B cell (primary cell): ENCODE data around the gene KRT73. TPM values are rescaled to one million over a fixed set of nuclear protein-coding genes. Genes with fewer than 3 reads are reported as not detected.

ENCODE experiments used
- ATAC-seq: fragments of 200-7000 bp; cut with Tn5 transposase; one replicate; pipeline ENCODE4 v1.10.0; 2021; ENCODE audit warnings: low read depth, mild to moderate bottlenecking, moderate number of reproducible peaks, moderate library complexity
- CTCF ChIA-PET: fragments of 350-600 bp; sonication (Branson Sonifier 250); formaldehyde crosslinking; loops from one replicate; lab custom pipeline; 2021; ENCODE audit warnings: antibody characterized with exemption, inconsistent platforms; lab: Charles Lee
- POLR2A ChIA-PET: fragments of 350-600 bp; sonication (Branson Sonifier 250); formaldehyde crosslinking; loops from one replicate; lab custom pipeline; 2021; ENCODE audit warnings: antibody characterized with exemption; lab: Charles Lee
- DNase-seq: peaks from one replicate; pipeline ENCODE4 v3.0.0; 2013
- H2AFZ ChIP-seq: 2 replicates; pipeline ENCODE4 v1.6.1; 2012; ENCODE audit warnings: mild to moderate bottlenecking, low read depth, low read length; ENCODE audit not compliant: insufficient read depth, poor library complexity, severe bottlenecking
- H3K27ac ChIP-seq, 2 donors: 1 replicate in 1 of 2; 2 replicates in 1 of 2; pipeline ENCODE4 v1.5.1; 2012 to 2013; ENCODE audit warnings: low read length in 2 of 2, mild to moderate bottlenecking in 2 of 2, moderate library complexity in 1 of 2
- H3K27me3 ChIP-seq, 4 experiments: fragments of 200-600 bp in 1 of 4; sonication (generic) in 1 of 4; replicated peaks in 1 of 4; 1 replicate in 2 of 4; 2 replicates in 2 of 4; pipeline versions ENCODE4 v1.6.1 to v1.7.0; 2013 to 2016; ENCODE audit warnings: low read length in 3 of 4, mild to moderate bottlenecking in 2 of 4, mixed read lengths in 1 of 4, moderate library complexity in 1 of 4; ENCODE audit not compliant: insufficient read depth in 4 of 4, control insufficient read depth in 3 of 4; ENCODE audit errors: control extremely low read depth in 1 of 4
- H3K36me3 ChIP-seq, 2 experiments: replicated peaks in 1 of 2; 1 replicate in 1 of 2; 2 replicates in 1 of 2; pipeline versions ENCODE4 v1.6.1 to v1.7.1; 2013; ENCODE audit warnings: low read length in 1 of 2; ENCODE audit not compliant: insufficient read depth in 2 of 2, control insufficient read depth in 1 of 2; ENCODE audit errors: control extremely low read depth in 1 of 2, extremely low read depth in 1 of 2
- H3K4me1 ChIP-seq, 2 donors: fragments of 200-600 bp in 1 of 2; sonication (generic) in 1 of 2; 1 replicate in 1 of 2; 2 replicates in 1 of 2; pipeline versions ENCODE4 v1.5.1 to v1.6.1; 2013 to 2017; ENCODE audit warnings: low read length in 2 of 2; ENCODE audit not compliant: control insufficient read depth in 2 of 2, insufficient read depth in 2 of 2
- H3K4me2 ChIP-seq: replicated peaks from 2 replicates; pipeline ENCODE3; 2012; ENCODE audit warnings: mild to moderate bottlenecking, low read depth, low read length; ENCODE audit not compliant: poor library complexity, severe bottlenecking
- H3K4me3 ChIP-seq, 5 experiments: fragments of 200-600 bp in 1 of 5; sonication (generic) in 1 of 5; 1 replicate in 3 of 5; 2 replicates in 2 of 5; pipeline versions ENCODE4 v1.5.1 to v1.7.0; 2011 to 2016; ENCODE audit warnings: low read length in 4 of 5, mild to moderate bottlenecking in 4 of 5, low read depth in 2 of 5, control low read depth in 1 of 5, moderate library complexity in 1 of 5; ENCODE audit not compliant: insufficient read depth in 1 of 5; ENCODE audit errors: control extremely low read depth in 1 of 5, extremely low read depth in 1 of 5
- H3K79me2 ChIP-seq: fragments of 200-600 bp; sonication (generic); one replicate; pipeline ENCODE4 v1.6.0; 2016; ENCODE audit warnings: low read length; ENCODE audit not compliant: control insufficient read depth, insufficient read depth
- H3K9ac ChIP-seq: fragments of 200-600 bp; sonication (generic); 2 replicates; pipeline ENCODE4 v1.6.1; 2017; ENCODE audit warnings: mild to moderate bottlenecking, low read length, moderate library complexity
- H3K9me3 ChIP-seq, 3 donors: one replicate each; pipeline versions ENCODE4 v1.6.1 to v1.7.1; 2013; ENCODE audit warnings: low read length in 2 of 3; ENCODE audit not compliant: control insufficient read depth in 2 of 3, insufficient read depth in 1 of 3; ENCODE audit errors: control extremely low read depth in 1 of 3
- H4K20me1 ChIP-seq: 2 replicates; pipeline ENCODE4 v1.6.0; 2012; ENCODE audit warnings: mild to moderate bottlenecking, low read length; ENCODE audit not compliant: insufficient read depth, control insufficient read depth, poor library complexity, severe bottlenecking
- H3K27ac Mint-ChIP-seq: one replicate; pipeline ENCODE4 v1.8.0; 2021; ENCODE audit warnings: mixed read lengths
- H3K27me3 Mint-ChIP-seq: one replicate; pipeline ENCODE4 v1.8.0; 2021; ENCODE audit warnings: mixed read lengths
- H3K4me1 Mint-ChIP-seq: one replicate; pipeline ENCODE4 v1.8.0; 2021; ENCODE audit warnings: mixed read lengths
- H3K4me3 Mint-ChIP-seq: one replicate; pipeline ENCODE4 v1.8.0; 2021; ENCODE audit warnings: mixed read lengths
- H3K9me3 Mint-ChIP-seq: one replicate; pipeline ENCODE4 v1.8.0; 2022; ENCODE audit warnings: mixed read lengths; ENCODE audit not compliant: insufficient read depth
- EZH2 ChIP-seq: IDR thresholded peaks from 2 replicates; pipeline ENCODE4 v1.6.1; 2012; ENCODE audit warnings: borderline replicate concordance, low read depth, mild to moderate bottlenecking, moderate library complexity, low read length; ENCODE audit not compliant: insufficient read depth, poor library complexity, severe bottlenecking
- WGBS: methylation state at CpG from one replicate; pipeline ENCODE4 v1.1.5; 2013; ENCODE audit warnings: missing lambda C conversion rate; ENCODE audit not compliant: insufficient coverage; 5-methylcytosine and 5-hydroxymethylcytosine counted together
- intact Hi-C: fragments of 100-400 bp; cut with micrococcal nuclease; formaldehyde crosslinking; loops from one replicate; pipeline ENCODE4 v1.10.0; 2022
- polyA plus RNA-seq: library from polyadenylated mRNA; depleted of rRNA; stranded (reverse); fragments of >200 nt; gene quantifications from 2 replicates; pipeline ENCODE4 v1.2.3, GENCODE V29; 2012
- total RNA-seq, 2 donors: library from RNA; stranded (reverse); fragments of 120-200 nt in 1 of 2; gene quantifications; 1 replicate in 1 of 2; 2 replicates in 1 of 2; pipeline versions ENCODE4 v1.2.3 to v1.2.4, GENCODE V29; 2013 to 2022
- TF ChIP-seq, protein P1 (sequence below): fragments of 200-600 bp; IDR thresholded peaks from one replicate; pipeline ENCODE4 v1.8.0; 2022; ENCODE audit warnings: antibody characterized with exemption, mild to moderate bottlenecking

The KRT73 gene
- total and polyA plus RNA-seq, 2 donors (not counting 1 experiment from before 2014, with no cell fraction given): 0.07 TPM; not detected in 1

DNA sequence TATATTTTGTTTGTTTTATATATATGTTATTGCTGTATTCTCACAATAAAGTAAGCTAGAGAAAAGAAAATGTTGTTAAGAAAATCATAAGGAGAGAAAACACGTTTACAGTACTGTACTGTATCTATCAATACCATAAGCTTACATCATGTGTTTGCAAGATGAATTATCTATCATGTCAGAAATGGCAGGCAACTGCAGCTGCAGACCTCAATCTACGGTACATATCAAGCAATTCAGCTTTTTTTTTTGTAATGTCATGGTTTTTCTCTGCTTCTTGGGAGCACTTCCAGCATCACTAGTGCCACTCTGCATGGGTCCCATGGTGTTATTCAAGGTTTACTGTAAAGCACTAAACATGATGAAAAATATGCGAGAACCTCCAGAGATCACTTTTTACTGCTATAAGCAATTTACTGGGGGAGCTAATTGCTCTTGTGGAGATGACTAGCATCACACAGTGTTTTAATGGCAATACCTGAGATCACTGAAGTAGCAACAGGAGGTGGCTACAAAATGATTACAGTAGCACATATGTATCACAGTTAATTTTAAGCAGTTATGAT lies 42.7 kb upstream of the KRT73 start:
- DNase-seq: no peak
- Mint-ChIP-seq H3K4me1 (no peaks in the 10 kb centered on the region), H3K4me3 (no peak overlapping the region), H3K27ac (no peak overlapping the region), H3K9me3 (no peaks in the 10 kb centered on the region), H3K27me3 (peaks cover 39% of the 10 kb centered on the region)
- Histone ChIP-seq H3K27ac (no peak overlapping the region), H3K4me1 (no peaks in the 10 kb centered on the region), H3K36me3 (no peaks in the 10 kb centered on the region), H3K9me3 (no peaks in the 10 kb centered on the region), H3K4me2 (no peak overlapping the region), H3K4me3 (no peak overlapping the region), H3K79me2 (no peaks in the 10 kb centered on the region), H3K9ac (no peak overlapping the region), H4K20me1 (no peaks in the 10 kb centered on the region), H2AFZ (no peak overlapping the region), H3K27me3 (peaks cover 0 to 13% (median 0%) of the 10 kb centered on the region in 4 experiments)
- TF ChIP-seq, protein P1, sequence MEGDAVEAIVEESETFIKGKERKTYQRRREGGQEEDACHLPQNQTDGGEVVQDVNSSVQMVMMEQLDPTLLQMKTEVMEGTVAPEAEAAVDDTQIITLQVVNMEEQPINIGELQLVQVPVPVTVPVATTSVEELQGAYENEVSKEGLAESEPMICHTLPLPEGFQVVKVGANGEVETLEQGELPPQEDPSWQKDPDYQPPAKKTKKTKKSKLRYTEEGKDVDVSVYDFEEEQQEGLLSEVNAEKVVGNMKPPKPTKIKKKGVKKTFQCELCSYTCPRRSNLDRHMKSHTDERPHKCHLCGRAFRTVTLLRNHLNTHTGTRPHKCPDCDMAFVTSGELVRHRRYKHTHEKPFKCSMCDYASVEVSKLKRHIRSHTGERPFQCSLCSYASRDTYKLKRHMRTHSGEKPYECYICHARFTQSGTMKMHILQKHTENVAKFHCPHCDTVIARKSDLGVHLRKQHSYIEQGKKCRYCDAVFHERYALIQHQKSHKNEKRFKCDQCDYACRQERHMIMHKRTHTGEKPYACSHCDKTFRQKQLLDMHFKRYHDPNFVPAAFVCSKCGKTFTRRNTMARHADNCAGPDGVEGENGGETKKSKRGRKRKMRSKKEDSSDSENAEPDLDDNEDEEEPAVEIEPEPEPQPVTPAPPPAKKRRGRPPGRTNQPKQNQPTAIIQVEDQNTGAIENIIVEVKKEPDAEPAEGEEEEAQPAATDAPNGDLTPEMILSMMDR: no peak
- no peak for TF ChIP-seq EZH2
- ATAC-seq: no peak
- CTCF ChIA-PET: no interaction called here
- intact Hi-C loops: no loop called here
- 100% methylated on average over 1 of the region's 3 CpGs for WGBS
- POLR2A ChIA-PET: no interaction called here

DNA sequence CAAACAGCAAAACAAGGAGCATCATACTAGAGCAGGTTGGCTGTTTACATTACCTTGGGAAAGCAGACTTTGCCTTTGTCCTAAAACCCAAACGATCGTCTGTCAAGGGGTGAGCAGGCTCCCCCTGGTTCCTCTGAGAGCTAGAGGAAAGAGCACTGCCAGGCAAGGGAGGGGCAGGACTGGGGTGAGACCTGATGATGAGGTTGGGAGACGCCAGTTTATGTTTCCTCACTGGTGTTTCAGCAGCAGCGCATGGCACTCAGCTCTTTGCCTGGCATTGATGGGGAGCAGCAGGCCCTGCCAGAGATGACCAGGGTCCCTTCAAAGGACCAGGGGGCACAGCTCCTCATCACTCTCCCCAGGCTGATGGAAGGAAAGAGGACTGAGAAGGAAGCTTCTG lies 41.6 kb upstream of the KRT73 start:
- H3K27me3 ChIP-seq: peaks cover 0 to 10% (median 0%) of the 10 kb centered on the region in 4 experiments
- H4K20me1 ChIP-seq: no peaks in the 10 kb centered on the region
- no peaks in the 10 kb centered on the region for H3K4me1 Mint-ChIP-seq
- H3K4me3 ChIP-seq: no peak overlapping the region
- DNase-seq (no peak), ATAC-seq (no peak)
- H3K27ac Mint-ChIP-seq: no peak overlapping the region
- no peak overlapping the region for H3K27ac ChIP-seq
- 86% methylated on average over 3 of the region's 4 CpGs for WGBS
- no peak for TF ChIP-seq EZH2
- TF ChIP-seq, protein P1: no peak
- intact Hi-C loops: no loop called here
- H3K27me3 Mint-ChIP-seq: peaks cover 36% of the 10 kb centered on the region
- H3K9ac ChIP-seq: no peak overlapping the region
- no peak overlapping the region for H3K4me3 Mint-ChIP-seq
- no peaks in the 10 kb centered on the region for H3K79me2 ChIP-seq
- POLR2A ChIA-PET: no interaction called here
- no peaks in the 10 kb centered on the region for H3K4me1 ChIP-seq
- CTCF ChIA-PET: no interaction called here
- H2AFZ ChIP-seq: no peak overlapping the region
- no peak overlapping the region for H3K4me2 ChIP-seq
- no peaks in the 10 kb centered on the region for H3K9me3 ChIP-seq
- no peaks in the 10 kb centered on the region for H3K9me3 Mint-ChIP-seq
- no peaks in the 10 kb centered on the region for H3K36me3 ChIP-seq
